HepG2 (cell line): ENCODE data around the gene NFAT5. TPM values are rescaled to one million over a fixed set of nuclear protein-coding genes. Genes with fewer than 3 reads are reported as not detected.

Experiments
- AGO1 ChIP-seq: fragments of 200-400 bp; formaldehyde crosslinking; IDR thresholded peaks from 2 replicates; pipeline ENCODE4 v1.6.1; 2017; ENCODE audit warnings: mild to moderate bottlenecking, low read depth, low read length, moderate library complexity; ENCODE audit not compliant: poor library complexity, severe bottlenecking
- AKAP8 ChIP-seq: sonication (generic); formaldehyde crosslinking; IDR thresholded peaks from 2 replicates; pipeline ENCODE4 v1.5.1; 2020; ENCODE audit warnings: mild to moderate bottlenecking, missing genetic modification reagents
- HMG20B ChIP-seq: conservative IDR thresholded peaks from 2 replicates; pipeline ENCODE4 v1.6.1; 2016; ENCODE audit warnings: missing genetic modification reagents, missing compliant biosample characterization
- MAF1 ChIP-seq: sonication (generic); formaldehyde crosslinking; IDR thresholded peaks from 2 replicates; pipeline ENCODE4 v1.5.0; 2020; ENCODE audit warnings: missing genetic modification reagents, borderline replicate concordance
- MTF1 ChIP-seq: sonication (generic); formaldehyde crosslinking; IDR thresholded peaks from 2 replicates; pipeline ENCODE4 v1.5.0; 2020; ENCODE audit warnings: missing genetic modification reagents
- NBN ChIP-seq: fragments of 450-650 bp; conservative IDR thresholded peaks from 2 replicates; pipeline ENCODE4 v1.6.1; 2017
- RFXAP ChIP-seq: sonication (generic); formaldehyde crosslinking; IDR thresholded peaks from 2 replicates; pipeline ENCODE4 v1.4.0; 2020; ENCODE audit warnings: missing genetic modification reagents, borderline replicate concordance
- ZNF12 ChIP-seq: sonication (generic); formaldehyde crosslinking; IDR thresholded peaks from 2 replicates; pipeline ENCODE4 v1.5.0; 2020; ENCODE audit warnings: missing genetic modification reagents
- ZNF292 ChIP-seq: sonication (generic); formaldehyde crosslinking; IDR thresholded peaks from 2 replicates; pipeline ENCODE4 v1.8.1; 2022; ENCODE audit warnings: mild to moderate bottlenecking, low read depth, missing genetic modification reagents, borderline replicate concordance
- ZSCAN12 ChIP-seq: sonication (generic); formaldehyde crosslinking; IDR thresholded peaks from 2 replicates; pipeline ENCODE4 v1.9.0; 2021; ENCODE audit warnings: mild to moderate bottlenecking, missing genetic modification reagents
- polyA plus RNA-seq, 8 experiments: library from polyadenylated mRNA; depleted of rRNA in 3 of 8; stranded (reverse) in 7 of 8; unstranded in 1 of 8; fragments of >200 nt; fragmentation: Illumina TruSeq in 4 of 8; extraction: Trizol in 4 of 8; gene quantifications; 2 replicates each; pipeline versions ENCODE4 v1.2.1 to v1.2.3, GENCODE V29; 2011 to 2016; ENCODE audit warnings: low read depth in 4 of 8, missing spikeins in 1 of 8, mixed read lengths in 1 of 8; ENCODE audit not compliant: insufficient read depth in 1 of 8
- total RNA-seq, 5 experiments: library from RNA; depleted of rRNA; stranded (reverse); fragments of >200 nt; fragmentation: Illumina TruSeq; extraction: Trizol; gene quantifications; 2 replicates each; pipeline ENCODE4 v1.2.3, GENCODE V29; 2016; ENCODE audit warnings: low read depth in 1 of 5
- TF ChIP-seq, protein P1 (sequence below): sonication (generic); formaldehyde crosslinking; IDR thresholded peaks from one replicate; pipeline ENCODE4 v1.5.1; 2020; ENCODE audit warnings: mild to moderate bottlenecking, missing genetic modification reagents; ENCODE audit errors: not compliant biosample characterization
- TF ChIP-seq, protein P2 (sequence below): IDR thresholded peaks from 2 replicates; pipeline ENCODE4 v1.6.1; 2012; ENCODE audit warnings: low read length, improper control_type of control experiment
- TF ChIP-seq, protein P3 (sequence below): sonication (generic); formaldehyde crosslinking; IDR thresholded peaks from 2 replicates; pipeline ENCODE4 v1.4.0; 2020; ENCODE audit warnings: missing genetic modification reagents

Gene NFAT5
- total and polyA plus RNA-seq, 2 of the 13 experiments (the other 11 are each of a cell fraction or from before 2014, with no cell fraction given): 20.5 to 54.3 TPM

DNA sequence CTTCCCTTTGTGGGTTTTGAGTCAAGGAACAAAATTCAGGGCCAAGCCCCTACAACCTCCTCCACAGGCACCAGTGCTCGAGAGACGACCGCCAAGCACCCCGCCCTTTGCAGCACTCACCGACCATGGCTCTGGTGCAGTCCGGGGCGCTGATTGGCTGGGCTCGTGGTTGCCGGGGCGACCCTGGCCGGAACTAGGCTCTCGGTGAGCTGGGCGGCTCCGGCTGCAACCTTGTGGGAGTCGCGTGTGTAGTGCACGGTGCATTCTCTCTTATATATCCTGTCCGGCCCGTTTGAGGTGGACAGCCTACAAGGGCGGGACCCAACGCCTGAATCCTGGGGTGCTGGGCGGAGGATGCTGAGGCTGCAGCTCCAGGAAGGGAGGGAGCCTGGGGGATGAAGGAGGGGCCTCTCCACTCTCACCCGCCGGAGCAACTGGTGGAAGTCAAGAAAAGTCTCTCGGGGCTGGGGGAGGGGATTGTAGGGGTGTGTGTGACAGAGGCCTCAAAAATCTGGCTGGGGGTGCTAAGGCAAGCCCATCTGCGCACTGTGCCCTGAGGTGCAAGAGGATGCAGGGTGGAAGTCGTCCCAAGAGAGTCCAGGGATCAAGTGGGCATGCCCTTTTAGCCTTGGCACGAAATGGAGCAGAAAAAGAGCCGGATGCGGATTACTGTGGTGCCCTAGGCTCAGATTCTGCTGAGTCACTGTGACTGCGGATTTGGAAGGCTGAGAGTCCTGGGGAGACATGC is 160.7 kb downstream of the NFAT5 start, which contains the start of gene NQO1 (continued):
- TF ChIP-seq, protein P1, sequence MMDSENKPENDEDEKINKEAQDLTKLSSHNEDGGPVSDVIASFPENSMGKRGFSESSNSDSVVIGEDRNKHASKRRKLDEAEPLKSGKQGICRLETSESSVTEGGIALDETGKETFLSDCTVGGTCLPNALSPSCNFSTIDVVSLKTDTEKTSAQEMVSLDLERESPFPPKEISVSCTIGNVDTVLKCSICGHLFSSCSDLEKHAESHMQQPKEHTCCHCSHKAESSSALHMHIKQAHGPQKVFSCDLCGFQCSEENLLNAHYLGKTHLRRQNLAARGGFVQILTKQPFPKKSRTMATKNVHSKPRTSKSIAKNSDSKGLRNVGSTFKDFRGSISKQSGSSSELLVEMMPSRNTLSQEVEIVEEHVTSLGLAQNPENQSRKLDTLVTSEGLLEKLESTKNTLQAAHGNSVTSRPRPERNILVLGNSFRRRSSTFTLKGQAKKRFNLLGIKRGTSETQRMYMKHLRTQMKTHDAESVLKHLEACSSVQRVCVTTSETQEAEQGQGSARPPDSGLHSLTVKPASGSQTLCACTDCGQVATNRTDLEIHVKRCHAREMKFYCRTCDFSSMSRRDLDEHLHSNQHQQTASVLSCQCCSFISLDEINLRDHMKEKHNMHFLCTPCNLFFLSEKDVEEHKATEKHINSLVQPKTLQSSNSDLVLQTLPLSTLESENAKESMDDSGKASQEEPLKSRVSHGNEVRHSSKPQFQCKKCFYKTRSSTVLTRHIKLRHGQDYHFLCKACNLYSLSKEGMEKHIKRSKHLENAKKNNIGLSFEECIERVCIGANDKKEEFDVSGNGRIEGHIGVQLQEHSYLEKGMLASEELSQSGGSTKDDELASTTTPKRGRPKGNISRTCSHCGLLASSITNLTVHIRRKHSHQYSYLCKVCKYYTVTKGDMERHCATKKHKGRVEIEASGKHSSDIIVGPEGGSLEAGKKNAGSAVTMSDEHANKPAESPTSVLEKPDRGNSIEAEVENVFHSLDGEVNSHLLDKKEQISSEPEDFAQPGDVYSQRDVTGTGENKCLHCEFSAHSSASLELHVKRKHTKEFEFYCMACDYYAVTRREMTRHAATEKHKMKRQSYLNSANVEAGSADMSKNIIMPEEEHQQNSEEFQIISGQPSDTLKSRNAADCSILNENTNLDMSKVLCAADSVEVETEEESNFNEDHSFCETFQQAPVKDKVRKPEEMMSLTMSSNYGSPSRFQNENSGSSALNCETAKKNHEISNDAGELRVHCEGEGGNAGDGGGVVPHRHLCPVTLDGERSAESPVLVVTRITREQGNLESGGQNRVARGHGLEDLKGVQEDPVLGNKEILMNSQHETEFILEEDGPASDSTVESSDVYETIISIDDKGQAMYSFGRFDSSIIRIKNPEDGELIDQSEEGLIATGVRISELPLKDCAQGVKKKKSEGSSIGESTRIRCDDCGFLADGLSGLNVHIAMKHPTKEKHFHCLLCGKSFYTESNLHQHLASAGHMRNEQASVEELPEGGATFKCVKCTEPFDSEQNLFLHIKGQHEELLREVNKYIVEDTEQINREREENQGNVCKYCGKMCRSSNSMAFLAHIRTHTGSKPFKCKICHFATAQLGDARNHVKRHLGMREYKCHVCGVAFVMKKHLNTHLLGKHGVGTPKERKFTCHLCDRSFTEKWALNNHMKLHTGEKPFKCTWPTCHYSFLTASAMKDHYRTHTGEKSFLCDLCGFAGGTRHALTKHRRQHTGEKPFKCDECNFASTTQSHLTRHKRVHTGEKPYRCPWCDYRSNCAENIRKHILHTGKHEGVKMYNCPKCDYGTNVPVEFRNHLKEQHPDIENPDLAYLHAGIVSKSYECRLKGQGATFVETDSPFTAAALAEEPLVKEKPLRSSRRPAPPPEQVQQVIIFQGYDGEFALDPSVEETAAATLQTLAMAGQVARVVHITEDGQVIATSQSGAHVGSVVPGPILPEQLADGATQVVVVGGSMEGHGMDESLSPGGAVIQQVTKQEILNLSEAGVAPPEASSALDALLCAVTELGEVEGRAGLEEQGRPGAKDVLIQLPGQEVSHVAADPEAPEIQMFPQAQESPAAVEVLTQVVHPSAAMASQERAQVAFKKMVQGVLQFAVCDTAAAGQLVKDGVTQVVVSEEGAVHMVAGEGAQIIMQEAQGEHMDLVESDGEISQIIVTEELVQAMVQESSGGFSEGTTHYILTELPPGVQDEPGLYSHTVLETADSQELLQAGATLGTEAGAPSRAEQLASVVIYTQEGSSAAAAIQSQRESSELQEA (CRISPR knock-in tag): no peak
- TF ChIP-seq, protein P2, sequence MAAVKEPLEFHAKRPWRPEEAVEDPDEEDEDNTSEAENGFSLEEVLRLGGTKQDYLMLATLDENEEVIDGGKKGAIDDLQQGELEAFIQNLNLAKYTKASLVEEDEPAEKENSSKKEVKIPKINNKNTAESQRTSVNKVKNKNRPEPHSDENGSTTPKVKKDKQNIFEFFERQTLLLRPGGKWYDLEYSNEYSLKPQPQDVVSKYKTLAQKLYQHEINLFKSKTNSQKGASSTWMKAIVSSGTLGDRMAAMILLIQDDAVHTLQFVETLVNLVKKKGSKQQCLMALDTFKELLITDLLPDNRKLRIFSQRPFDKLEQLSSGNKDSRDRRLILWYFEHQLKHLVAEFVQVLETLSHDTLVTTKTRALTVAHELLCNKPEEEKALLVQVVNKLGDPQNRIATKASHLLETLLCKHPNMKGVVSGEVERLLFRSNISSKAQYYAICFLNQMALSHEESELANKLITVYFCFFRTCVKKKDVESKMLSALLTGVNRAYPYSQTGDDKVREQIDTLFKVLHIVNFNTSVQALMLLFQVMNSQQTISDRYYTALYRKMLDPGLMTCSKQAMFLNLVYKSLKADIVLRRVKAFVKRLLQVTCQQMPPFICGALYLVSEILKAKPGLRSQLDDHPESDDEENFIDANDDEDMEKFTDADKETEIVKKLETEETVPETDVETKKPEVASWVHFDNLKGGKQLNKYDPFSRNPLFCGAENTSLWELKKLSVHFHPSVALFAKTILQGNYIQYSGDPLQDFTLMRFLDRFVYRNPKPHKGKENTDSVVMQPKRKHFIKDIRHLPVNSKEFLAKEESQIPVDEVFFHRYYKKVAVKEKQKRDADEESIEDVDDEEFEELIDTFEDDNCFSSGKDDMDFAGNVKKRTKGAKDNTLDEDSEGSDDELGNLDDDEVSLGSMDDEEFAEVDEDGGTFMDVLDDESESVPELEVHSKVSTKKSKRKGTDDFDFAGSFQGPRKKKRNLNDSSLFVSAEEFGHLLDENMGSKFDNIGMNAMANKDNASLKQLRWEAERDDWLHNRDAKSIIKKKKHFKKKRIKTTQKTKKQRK: no peak
- TF ChIP-seq AGO1: peak; percentile 23
- no peak for TF ChIP-seq ZNF12 (CRISPR knock-in tag)
- TF ChIP-seq, protein P3, sequence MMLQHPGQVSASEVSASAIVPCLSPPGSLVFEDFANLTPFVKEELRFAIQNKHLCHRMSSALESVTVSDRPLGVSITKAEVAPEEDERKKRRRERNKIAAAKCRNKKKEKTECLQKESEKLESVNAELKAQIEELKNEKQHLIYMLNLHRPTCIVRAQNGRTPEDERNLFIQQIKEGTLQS: no peak
- no peak for TF ChIP-seq HMG20B
- no peak for TF ChIP-seq MTF1 (CRISPR knock-in tag)
- 0 out of 2 replicates have a peak, but pooled peaks have one; percentile 18 for TF ChIP-seq ZNF292 (CRISPR knock-in tag)
- TF ChIP-seq ZSCAN12 (CRISPR knock-in tag): no peak
- TF ChIP-seq MAF1 (CRISPR knock-in tag): 0 out of 2 replicates have a peak, but pooled peaks have one; percentile 30
- TF ChIP-seq RFXAP (CRISPR knock-in tag): peak; percentile 84; the same call in 1 of the 2 replicates
- no peak for TF ChIP-seq AKAP8 (CRISPR knock-in tag)
- no peak for TF ChIP-seq NBN
